Mesenchymal stem cell (in vitro differentiated cells and primary cell): ENCODE results near the gene CTNNA1.

Source experiments
- DNase-seq: peaks from one replicate; pipeline ENCODE4 v3.0.0-alpha.2; 2013
- H2AFZ ChIP-seq: one replicate; pipeline ENCODE4 v1.6.1; 2013; ENCODE audit warnings: low read depth, mild to moderate bottlenecking, control low read depth, inconsistent platforms, low read length, moderate library complexity
- H2AK5ac ChIP-seq: 2 replicates; pipeline ENCODE4 v1.6.1; 2013; ENCODE audit warnings: low read length, moderate library complexity, mild to moderate bottlenecking, inconsistent platforms; ENCODE audit not compliant: severe bottlenecking
- H2BK120ac ChIP-seq: one replicate; pipeline ENCODE4 v1.6.1; 2013; ENCODE audit warnings: low read depth, mild to moderate bottlenecking, inconsistent platforms, low read length, moderate library complexity
- H2BK12ac ChIP-seq, 2 experiments: one replicate each; pipeline ENCODE4 v1.6.1; 2013; ENCODE audit warnings: inconsistent platforms in 2 of 2, low read length in 2 of 2, mild to moderate bottlenecking in 2 of 2, moderate library complexity in 2 of 2, control low read depth in 1 of 2
- H2BK15ac ChIP-seq: one replicate; pipeline ENCODE4 v1.6.1; 2013; ENCODE audit warnings: mild to moderate bottlenecking, low read depth, inconsistent platforms; ENCODE audit not compliant: poor library complexity, severe bottlenecking
- H2BK5ac ChIP-seq: 2 replicates; pipeline ENCODE4 v1.6.1; 2013; ENCODE audit warnings: low read depth, mild to moderate bottlenecking, low read length, control low read depth, inconsistent platforms; ENCODE audit not compliant: poor library complexity, severe bottlenecking
- H3K14ac ChIP-seq, 2 experiments: one replicate each; pipeline ENCODE4 v1.6.1; 2013; ENCODE audit warnings: inconsistent platforms in 2 of 2, low read length in 2 of 2, control low read depth in 1 of 2, mild to moderate bottlenecking in 1 of 2, moderate library complexity in 1 of 2
- H3K18ac ChIP-seq, 2 experiments: one replicate each; pipeline ENCODE4 v1.6.1; 2013; ENCODE audit warnings: inconsistent platforms in 2 of 2, low read length in 2 of 2, control low read depth in 1 of 2, low read depth in 1 of 2, mild to moderate bottlenecking in 1 of 2
- H3K23ac ChIP-seq, 2 experiments: one replicate each; pipeline ENCODE4 v1.6.1; 2013; ENCODE audit warnings: inconsistent platforms in 2 of 2, low read length in 2 of 2, mild to moderate bottlenecking in 2 of 2, moderate library complexity in 2 of 2, control low read depth in 1 of 2
- H3K27ac ChIP-seq: 2 replicates; pipeline ENCODE4 v1.5.1; 2013; ENCODE audit warnings: mild to moderate bottlenecking, moderate library complexity, low read length, control low read depth, inconsistent platforms; ENCODE audit not compliant: poor library complexity, severe bottlenecking
- H3K27me3 ChIP-seq, 2 experiments: 2 replicates each; pipeline versions ENCODE4 v1.6.1 to v1.7.0; 2013; ENCODE audit warnings: low read length in 2 of 2, mild to moderate bottlenecking in 2 of 2, moderate library complexity in 2 of 2, control low read depth in 1 of 2, inconsistent platforms in 1 of 2; ENCODE audit not compliant: control insufficient read depth in 1 of 2, insufficient read depth in 1 of 2
- H3K36me3 ChIP-seq, 2 experiments: 2 replicates each; pipeline versions ENCODE4 v1.6.1 to v1.7.0; 2013; ENCODE audit warnings: low read length in 2 of 2, control low read depth in 1 of 2, inconsistent platforms in 1 of 2, low read depth in 1 of 2, mild to moderate bottlenecking in 1 of 2; ENCODE audit not compliant: insufficient read depth in 2 of 2, control insufficient read depth in 1 of 2
- H3K4ac ChIP-seq, 2 experiments: one replicate each; pipeline ENCODE4 v1.6.1; 2013; ENCODE audit warnings: inconsistent platforms in 2 of 2, low read length in 2 of 2, mild to moderate bottlenecking in 2 of 2, moderate library complexity in 2 of 2, control low read depth in 1 of 2, low read depth in 1 of 2
- H3K4me1 ChIP-seq: 2 replicates; pipeline ENCODE4 v1.6.1; 2013; ENCODE audit warnings: low read depth, low read length, control low read depth; ENCODE audit not compliant: control insufficient read depth, insufficient read depth
- H3K4me2 ChIP-seq: 2 replicates; pipeline ENCODE4 v1.6.1; 2013; ENCODE audit warnings: low read length, mild to moderate bottlenecking, inconsistent platforms; ENCODE audit not compliant: poor library complexity, severe bottlenecking
- H3K4me3 ChIP-seq, 2 experiments: 2 replicates each; pipeline versions ENCODE4 v1.5.1 to v1.7.0; 2013; ENCODE audit warnings: low read length in 2 of 2, mild to moderate bottlenecking in 2 of 2, control low read depth in 1 of 2, low read depth in 1 of 2; ENCODE audit not compliant: insufficient read depth in 1 of 2
- H3K79me1 ChIP-seq: replicated peaks from 2 replicates; pipeline ENCODE4 v1.6.1; 2013; ENCODE audit warnings: mild to moderate bottlenecking, control low read depth, low read length, inconsistent platforms; ENCODE audit not compliant: poor library complexity, severe bottlenecking
- H3K9ac ChIP-seq: 2 replicates; pipeline ENCODE4 v1.7.0; 2013; ENCODE audit warnings: mild to moderate bottlenecking, low read length, moderate library complexity
- H3K9me3 ChIP-seq: 2 replicates; pipeline ENCODE4 v1.7.0; 2013; ENCODE audit warnings: mild to moderate bottlenecking, low read length; ENCODE audit not compliant: control insufficient read depth
- H4K8ac ChIP-seq: one replicate; pipeline ENCODE4 v1.6.1; 2013; ENCODE audit warnings: inconsistent platforms, mild to moderate bottlenecking, low read length, moderate library complexity
- H4K91ac ChIP-seq: one replicate; pipeline ENCODE4 v1.6.1; 2013; ENCODE audit warnings: mild to moderate bottlenecking, low read length, inconsistent platforms
- WGBS: methylation state at CpG from one replicate; pipeline ENCODE4 v1.1.7; 2013; ENCODE audit warnings: mixed read lengths; 5-methylcytosine and 5-hydroxymethylcytosine counted together

CTNNA1 gene

DNA sequence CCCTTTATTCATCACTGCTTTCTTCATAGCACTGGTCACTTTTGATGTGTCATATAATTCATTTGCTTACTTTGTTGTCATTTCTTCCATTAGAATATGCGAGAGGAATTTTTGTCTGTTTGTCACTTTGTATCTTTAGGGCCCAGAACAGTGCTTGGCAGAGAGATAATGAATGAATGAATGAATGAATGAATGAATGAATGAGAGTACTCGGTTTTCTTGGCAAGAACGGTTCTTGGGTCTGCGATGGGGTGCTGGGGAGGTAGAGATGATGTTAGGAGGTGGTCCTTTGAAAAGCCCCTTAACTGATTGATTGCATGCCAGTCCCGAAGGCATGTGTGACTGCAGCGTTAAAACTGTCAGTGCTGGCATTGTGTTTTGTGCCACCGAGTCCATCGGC, 174.3 kb downstream of the CTNNA1 start:
- H4K91ac ChIP-seq: no peak overlapping the region
- H3K4me3 ChIP-seq: no peak overlapping the region
- no peak overlapping the region for H3K27ac ChIP-seq
- 98% methylated on average over 8 of the region's 8 CpGs for WGBS
- H3K23ac ChIP-seq: no peak overlapping the region
- H2BK5ac ChIP-seq: no peak overlapping the region
- no peak overlapping the region for H3K4ac ChIP-seq
- H3K4me1 ChIP-seq: peaks cover 8% of the 10 kb centered on the region
- H3K27me3 ChIP-seq: no peaks in the 10 kb centered on the region
- H3K14ac ChIP-seq: no peak overlapping the region
- H2BK15ac ChIP-seq: no peak overlapping the region
- no peaks in the 10 kb centered on the region for H3K9me3 ChIP-seq
- peaks cover 69 to 78% of the 10 kb centered on the region in 2 experiments for H3K36me3 ChIP-seq
- DNase-seq: no peak
- H2BK120ac ChIP-seq: no peak overlapping the region
- H2BK12ac ChIP-seq: no peak overlapping the region
- no peak overlapping the region for H2AFZ ChIP-seq
- H3K18ac ChIP-seq: no peak overlapping the region
- no peak overlapping the region for H2AK5ac ChIP-seq
- no peak overlapping the region for H3K9ac ChIP-seq
- no peak overlapping the region for H3K4me2 ChIP-seq
- peaks cover 52% of the 10 kb centered on the region for H3K79me1 ChIP-seq
- H4K8ac ChIP-seq: no peak overlapping the region

GRCh38 chr5:138927979-138928378, 174.8 kb downstream of the CTNNA1 start:
- Histone ChIP-seq H3K36me3 (peaks cover 73 to 82% of the 10 kb centered on the region in 2 experiments), H2BK120ac (no peak overlapping the region), H4K91ac (no peak overlapping the region), H3K14ac (no peak overlapping the region), H2BK5ac (no peak overlapping the region), H3K4me2 (no peak overlapping the region), H3K9ac (no peak overlapping the region), H3K4me1 (peaks cover 7% of the 10 kb centered on the region), H3K9me3 (no peaks in the 10 kb centered on the region), H3K27me3 (no peaks in the 10 kb centered on the region), H3K18ac (no peak overlapping the region), H2BK15ac (no peak overlapping the region), H3K4me3 (no peak overlapping the region), H2AK5ac (no peak overlapping the region), H2AFZ (no peak overlapping the region), H4K8ac (no peak overlapping the region), H2BK12ac (no peak overlapping the region), H3K79me1 (peaks cover 54% of the 10 kb centered on the region), H3K4ac (no peak overlapping the region), H3K27ac (no peak overlapping the region), H3K23ac (no peak overlapping the region)
- no peak for DNase-seq
- WGBS: 96% methylated on average over 7 of the region's 7 CpGs

DNA sequence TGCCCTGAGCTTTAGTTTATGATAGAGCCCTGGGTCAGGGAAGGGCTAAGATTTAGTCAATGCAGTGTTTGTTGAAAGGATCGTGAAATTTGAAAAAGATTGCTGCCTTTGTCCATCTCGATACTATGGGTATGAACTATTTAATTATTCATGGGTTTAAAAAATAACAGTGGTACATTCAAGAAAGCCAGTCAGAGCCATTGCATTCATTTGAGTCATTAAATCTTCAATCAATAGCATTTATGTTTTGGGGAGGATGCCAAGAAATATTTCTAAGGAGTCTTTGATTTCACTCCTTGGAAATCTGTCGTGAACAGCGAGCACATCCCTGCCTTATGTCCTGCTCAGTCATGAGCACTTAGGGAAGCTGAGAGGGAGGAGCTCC, 176.3 kb downstream of the CTNNA1 start:
- Histone ChIP-seq H2BK5ac (no peak overlapping the region), H2BK120ac (no peak overlapping the region), H2BK15ac (no peak overlapping the region), H3K18ac (no peak overlapping the region), H3K4me1 (peaks cover 7% of the 10 kb centered on the region), H2AK5ac (no peak overlapping the region), H3K4me3 (no peak overlapping the region), H3K27me3 (no peaks in the 10 kb centered on the region), H3K14ac (no peak overlapping the region), H2BK12ac (no peak overlapping the region), H3K79me1 (peaks cover 46% of the 10 kb centered on the region), H4K8ac (no peak overlapping the region), H3K27ac (no peak overlapping the region), H3K9ac (no peak overlapping the region), H3K36me3 (peaks cover 80 to 94% of the 10 kb centered on the region in 2 experiments), H2AFZ (no peak overlapping the region), H4K91ac (no peak overlapping the region), H3K23ac (no peak overlapping the region), H3K4ac (no peak overlapping the region), H3K9me3 (no peaks in the 10 kb centered on the region), H3K4me2 (no peak overlapping the region)
- WGBS: 98% methylated on average over 3 of the region's 4 CpGs
- DNase-seq: no peak

DNA sequence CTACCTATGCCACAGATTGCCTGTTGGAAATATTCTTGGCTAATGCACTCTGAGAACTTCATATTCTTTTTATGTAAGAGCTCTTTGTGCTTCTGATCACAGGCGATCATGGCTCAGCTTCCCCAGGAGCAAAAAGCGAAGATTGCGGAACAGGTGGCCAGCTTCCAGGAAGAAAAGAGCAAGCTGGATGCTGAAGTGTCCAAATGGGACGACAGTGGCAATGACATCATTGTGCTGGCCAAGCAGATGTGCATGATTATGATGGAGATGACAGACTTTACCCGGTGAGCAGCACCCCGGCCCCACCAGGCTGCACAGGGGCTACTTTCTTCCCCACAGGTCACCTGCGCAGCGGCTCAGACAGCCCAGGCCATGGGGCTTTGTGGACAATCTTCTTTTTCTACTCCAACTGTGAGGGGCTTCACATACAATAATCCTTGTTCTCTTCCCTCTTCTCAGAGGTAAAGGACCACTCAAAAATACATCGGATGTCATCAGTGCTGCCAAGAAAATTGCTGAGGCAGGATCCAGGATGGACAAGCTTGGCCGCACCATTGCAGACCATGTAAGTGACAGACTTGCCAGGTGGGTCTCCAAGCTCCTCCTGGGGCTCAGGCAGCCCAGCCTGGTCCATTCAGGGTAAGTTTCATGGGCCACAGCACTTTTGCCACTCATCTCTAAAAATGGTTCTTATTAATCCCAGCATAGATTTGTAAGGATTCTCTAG, 177.3 kb downstream of the CTNNA1 start:
- Histone ChIP-seq H3K23ac (no peak overlapping the region), H2AK5ac (no peak overlapping the region), H3K4me2 (no peak overlapping the region), H2BK12ac (no peak overlapping the region), H3K9ac (no peak overlapping the region), H3K4me3 (no peak overlapping the region), H2AFZ (no peak overlapping the region), H2BK5ac (no peak overlapping the region), H3K36me3 (peaks cover 82 to 94% of the 10 kb centered on the region in 2 experiments), H3K27ac (no peak overlapping the region), H3K14ac (no peak overlapping the region), H4K8ac (no peak overlapping the region), H3K9me3 (no peaks in the 10 kb centered on the region), H3K18ac (no peak overlapping the region), H2BK120ac (no peak overlapping the region), H3K27me3 (no peaks in the 10 kb centered on the region), H2BK15ac (no peak overlapping the region), H4K91ac (no peak overlapping the region), H3K4me1 (peaks cover 7% of the 10 kb centered on the region), H3K79me1 (peaks cover 44% of the 10 kb centered on the region), H3K4ac (no peak overlapping the region)
- WGBS: 93% methylated on average over 10 of the region's 10 CpGs
- no peak for DNase-seq
